Renal cortex interstitium (tissue), 11 donors: Measurements from ENCODE around the gene PPM1H. TPM values are rescaled to one million over a fixed set of nuclear protein-coding genes. Genes with fewer than 3 reads are reported as not detected.

Source experiments
- DNase-seq, 11 donors: peaks; one replicate each; pipeline ENCODE4 v3.0.0-alpha.2; 2013; ENCODE audit warnings: low read depth in 9 of 11, low spot score in 4 of 11; ENCODE audit errors: extremely low read depth in 1 of 11
- polyA plus RNA-seq, 3 donors: library from polyadenylated mRNA; unstranded; fragments of 120-200 nt; gene quantifications; one replicate each; pipeline ENCODE4 v1.2.1, GENCODE V29; 2013; ENCODE audit not compliant: insufficient read length in 3 of 3

Gene PPM1H
- polyA plus RNA-seq, 3 donors, result 26.9 to 30.2 (median 27.1) TPM

DNA sequence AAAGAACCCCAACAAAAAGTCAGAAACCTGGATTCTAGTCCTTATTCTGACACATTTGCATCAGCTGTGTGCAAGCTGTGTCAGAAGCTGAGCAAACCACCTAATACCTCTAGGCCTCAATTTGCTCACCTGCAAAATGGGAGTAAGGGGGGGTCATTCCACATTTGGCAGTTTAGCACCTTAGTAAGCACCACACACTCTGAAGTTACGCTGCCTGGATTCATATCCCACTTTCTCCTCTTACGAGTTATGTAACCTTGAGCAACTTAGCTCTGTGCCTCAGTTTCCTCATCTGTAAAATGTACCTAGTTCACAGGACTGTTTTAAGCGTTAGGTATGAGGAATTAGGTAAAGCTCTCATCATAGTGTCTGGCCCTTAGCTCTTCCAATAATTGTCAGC lies 218.9 kb downstream of the PPM1H start:
- DNase-seq, result no peak

DNA sequence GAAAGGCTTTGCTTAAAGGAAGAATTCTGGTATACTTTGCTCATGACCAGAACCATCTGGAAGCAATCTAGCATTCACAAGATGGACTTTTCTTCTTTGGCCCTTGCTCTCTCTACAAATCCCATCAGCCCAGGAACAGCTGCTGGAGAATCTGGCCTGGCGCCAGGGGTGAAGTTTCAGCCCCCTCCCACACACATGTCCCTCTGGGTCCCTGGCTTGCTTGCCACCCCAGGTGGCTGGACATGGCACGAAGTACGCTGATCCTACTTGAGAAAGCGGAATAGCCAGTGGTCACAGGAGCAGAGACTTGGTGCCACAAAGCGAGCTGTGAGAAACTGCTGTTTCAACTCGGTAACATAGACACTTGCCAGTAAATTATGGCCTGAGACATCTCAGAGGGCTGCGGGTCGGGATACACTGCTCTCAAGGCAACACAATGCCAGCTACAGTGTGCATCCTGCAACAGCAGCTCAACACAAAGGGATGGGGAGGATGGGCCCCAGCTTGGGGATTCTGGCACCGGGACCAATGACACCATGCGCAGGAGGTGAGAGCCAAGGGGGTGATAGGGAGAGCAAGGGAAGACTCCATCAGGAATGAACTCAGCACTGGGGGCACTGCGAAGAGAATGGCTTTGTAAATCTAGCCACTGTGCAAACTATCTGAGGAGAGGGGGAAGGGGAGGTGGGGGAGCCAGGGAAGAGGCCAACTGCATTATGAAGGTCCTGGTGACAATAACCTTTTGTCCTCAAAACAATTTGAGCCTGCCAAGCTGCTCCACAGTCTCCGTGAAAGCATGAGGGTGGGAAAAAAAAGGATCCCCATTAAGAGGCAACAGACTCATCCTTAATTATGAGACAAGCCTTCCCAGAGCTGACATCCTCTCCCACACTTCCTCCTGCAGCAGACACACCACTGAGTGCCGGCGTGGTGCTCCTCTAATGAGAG lies 219.9 kb downstream of the PPM1H start:
- DNase-seq, result peak in 6 of 11 donors; percentile 39 to 67 (median 56)

DNA sequence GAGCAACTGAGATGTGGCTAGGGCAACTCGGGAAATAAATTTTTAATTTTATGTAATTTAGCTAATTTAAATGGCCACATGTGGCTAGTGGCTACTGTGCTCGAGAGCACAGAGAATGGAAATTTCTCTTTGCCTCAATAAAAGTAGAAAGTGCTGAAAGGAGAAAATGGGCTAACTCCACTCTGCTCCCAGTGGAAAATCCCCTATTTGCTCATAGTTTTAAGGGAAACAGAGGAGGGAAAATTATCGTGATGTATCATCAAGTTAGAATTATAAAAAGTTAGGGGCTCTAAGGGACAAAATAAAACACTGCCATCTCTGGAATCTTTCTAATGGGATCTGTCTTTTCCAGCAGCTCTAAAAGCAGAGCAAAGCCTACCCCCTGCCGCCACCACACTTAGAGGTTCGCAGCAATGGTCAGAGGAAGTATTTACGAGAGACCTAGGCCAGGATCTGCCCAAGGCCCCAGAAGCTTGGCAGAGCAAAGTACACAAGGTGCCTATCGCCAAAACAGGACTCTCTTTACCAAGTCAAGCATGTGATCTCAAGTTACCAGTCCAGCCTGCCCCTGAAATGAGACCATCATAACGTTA lies 220.7 kb downstream of the PPM1H start:
- no peak for DNase-seq

DNA sequence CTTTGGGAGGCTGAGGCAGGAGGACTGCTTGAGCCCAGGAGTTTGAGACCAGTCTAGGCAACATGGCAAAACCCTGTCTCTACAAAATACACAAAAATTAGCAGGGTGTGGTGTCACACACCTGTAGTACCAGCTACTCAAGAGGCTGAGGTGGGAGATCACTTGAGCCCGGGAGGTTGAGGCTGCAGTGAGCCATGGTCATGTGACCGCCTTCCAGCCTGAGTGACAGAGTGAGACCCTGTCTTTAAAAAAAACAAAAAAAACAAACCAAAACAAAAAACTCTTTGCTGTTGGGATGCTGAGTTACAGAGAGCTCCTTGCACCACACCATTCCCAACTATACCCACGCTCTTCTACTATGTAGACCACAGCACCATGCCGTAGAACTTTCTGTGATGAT lies 221.2 kb downstream of the PPM1H start:
- DNase-seq, result no peak

DNA sequence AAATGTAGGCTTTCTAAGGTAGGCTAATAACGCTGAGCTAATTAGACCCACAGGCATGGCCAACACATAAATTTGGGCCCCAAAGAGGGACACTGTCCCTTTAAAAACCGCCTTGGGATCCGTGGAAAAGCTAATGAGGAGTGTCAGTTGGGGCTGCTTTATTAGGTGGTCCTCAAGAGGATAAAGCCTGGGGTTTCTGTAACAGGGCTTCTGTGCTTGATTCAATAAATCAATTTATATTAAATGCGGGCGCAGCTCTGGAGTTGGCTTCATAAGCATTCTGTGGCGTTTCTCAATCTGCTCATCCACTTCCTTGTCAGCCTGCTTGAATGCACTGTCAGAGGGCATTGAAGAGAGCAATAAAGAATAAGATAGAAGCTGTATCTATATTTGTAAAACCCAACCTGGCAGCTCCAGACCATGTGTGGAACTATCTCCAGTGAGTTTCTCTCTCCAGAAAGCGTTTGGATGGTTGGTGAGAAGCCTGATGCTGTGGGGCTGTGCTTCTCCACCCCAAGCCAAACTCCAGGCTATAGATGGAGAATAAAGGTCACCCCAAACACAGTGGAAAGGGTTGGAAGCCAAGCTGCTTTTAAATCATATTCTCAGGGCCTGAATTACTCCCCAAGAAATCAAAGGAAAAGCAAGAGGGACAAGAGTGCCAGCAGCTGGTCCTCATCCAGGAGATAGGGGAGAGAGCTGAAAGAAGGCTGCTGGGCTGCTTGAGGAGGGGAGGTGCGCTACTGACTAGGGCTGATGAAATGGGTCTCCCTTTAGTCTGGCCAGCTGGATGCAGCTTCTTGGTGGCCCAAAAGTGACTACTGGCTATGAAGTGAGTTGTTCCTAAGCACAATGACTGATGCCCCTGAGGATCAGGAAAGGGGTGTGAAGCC lies 222.0 kb downstream of the PPM1H start:
- no peak for DNase-seq

DNA sequence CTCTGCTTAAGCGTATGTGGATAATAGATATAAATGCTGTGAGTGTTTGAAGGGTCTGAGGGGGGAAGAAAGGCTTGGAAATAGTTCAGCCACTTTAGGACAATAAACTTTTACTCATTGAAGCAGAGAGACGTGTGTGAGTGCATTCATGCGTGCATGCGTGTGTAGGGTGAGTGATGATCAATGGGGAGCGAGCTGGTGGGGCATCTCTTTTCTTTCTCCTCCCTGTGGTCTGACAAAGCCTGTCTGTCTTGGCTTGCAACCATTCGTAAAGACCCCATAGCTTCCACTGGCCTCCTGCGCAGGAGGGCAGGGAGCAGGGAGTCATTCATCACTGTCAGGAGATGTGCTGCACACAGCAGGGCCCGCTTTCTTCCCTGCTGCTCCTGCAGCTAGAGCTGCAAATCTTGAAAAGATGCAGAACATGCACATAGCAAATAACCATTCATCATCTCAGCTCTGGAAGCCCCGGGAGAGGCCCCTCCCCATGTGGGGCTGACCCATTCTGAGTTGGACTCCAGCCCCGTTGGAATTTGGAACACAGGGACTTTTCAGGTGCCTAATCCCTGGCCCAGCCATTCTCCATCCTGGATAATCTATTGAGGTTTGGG lies 223.2 kb downstream of the PPM1H start:
- DNase-seq, result no peak

DNA sequence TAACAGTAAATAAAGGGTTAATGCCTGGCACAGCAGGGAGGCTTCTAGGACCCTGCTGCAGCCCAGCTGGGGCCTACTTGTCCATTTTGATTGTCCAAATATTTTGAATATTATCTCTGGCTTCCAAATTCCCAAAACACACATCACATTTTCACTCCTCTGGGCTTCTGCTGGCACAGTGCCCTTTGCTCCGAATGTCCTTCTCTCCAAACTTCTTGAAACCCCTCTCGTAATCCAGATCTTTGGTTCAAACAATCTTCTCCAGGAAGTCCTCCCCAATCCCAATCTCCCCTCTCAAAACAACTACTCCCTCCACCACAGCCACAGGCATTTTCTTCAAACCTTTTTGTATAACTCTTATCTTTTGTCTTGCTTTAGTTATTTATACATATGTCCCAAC lies 225.6 kb downstream of the PPM1H start:
- no peak for DNase-seq

DNA sequence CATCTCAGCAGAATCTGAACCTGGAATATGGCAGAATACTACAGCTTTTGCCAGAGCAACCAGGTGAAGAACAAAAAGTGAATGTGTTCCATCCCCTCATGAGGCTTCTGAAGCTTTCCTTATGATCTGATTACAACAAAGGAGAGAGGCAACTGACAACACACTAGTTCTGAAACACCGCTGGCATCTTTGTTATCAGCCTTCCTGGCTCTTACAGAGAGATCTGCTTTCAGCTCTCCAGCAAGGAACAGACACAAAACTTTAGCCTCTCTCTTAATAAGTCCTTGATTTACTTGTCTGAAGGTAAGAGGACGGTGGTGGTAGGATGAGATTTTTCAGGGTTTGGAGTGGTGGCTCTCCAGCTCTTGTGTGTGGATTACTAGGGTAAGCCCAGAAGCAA lies 227.0 kb downstream of the PPM1H start:
- no peak for DNase-seq

DNA sequence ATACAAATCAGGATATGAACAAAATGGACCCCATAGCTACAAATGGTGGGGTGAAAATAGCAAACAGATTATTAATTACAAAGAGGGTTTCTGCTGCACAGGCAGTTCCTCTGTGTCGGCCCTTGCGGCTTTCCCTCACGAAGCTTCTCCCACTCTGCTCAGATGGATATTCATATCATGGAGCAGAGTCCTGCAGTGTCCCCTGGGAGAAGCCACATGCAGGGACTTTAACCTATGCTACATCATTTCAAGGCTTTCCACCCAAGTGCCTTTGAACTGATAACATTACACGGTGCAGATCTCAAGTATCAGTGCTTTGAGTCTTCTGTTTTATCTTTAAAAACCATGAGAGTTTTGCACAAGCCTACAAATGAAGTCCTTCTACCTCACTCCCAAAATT lies 229.1 kb downstream of the PPM1H start:
- DNase-seq, result no peak

DNA sequence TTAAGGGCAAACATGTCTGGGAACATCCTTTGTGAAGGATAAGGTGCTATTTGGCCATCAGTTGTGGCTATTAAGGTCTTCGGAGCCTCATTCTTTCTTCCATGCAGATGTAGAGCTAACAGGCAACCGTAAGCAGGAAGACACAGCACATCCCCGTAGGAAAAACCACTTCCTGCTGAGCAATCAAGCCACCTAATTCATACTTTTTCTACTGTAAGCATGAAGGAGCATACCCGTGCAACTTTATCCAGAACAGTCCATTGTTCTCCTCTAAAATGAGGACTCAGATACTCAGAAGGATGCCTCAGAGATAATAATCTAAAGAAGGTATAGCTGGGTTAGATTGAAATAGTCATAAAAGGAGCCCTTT lies 232.0 kb downstream of the PPM1H start:
- DNase-seq, result no peak

DNA sequence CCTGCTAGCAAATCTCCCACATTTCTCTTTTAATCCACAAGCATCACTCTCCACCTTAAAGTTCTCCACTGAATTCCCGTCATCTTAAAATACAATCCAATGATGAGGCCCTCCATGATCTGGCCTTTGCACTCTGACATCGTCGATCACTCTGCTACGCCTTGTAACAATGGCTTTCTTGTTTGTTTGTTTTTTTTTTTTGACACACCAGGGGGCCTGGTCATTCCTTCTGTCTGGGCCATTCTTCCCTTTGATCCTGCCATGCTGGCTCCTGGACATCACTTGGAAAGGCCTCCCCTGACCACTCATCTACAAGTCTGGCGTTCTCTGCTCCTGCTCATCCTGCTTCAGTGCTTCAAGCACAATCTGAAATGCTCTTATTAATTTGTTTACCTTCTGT lies 233.5 kb downstream of the PPM1H start:
- no peak for DNase-seq

DNA sequence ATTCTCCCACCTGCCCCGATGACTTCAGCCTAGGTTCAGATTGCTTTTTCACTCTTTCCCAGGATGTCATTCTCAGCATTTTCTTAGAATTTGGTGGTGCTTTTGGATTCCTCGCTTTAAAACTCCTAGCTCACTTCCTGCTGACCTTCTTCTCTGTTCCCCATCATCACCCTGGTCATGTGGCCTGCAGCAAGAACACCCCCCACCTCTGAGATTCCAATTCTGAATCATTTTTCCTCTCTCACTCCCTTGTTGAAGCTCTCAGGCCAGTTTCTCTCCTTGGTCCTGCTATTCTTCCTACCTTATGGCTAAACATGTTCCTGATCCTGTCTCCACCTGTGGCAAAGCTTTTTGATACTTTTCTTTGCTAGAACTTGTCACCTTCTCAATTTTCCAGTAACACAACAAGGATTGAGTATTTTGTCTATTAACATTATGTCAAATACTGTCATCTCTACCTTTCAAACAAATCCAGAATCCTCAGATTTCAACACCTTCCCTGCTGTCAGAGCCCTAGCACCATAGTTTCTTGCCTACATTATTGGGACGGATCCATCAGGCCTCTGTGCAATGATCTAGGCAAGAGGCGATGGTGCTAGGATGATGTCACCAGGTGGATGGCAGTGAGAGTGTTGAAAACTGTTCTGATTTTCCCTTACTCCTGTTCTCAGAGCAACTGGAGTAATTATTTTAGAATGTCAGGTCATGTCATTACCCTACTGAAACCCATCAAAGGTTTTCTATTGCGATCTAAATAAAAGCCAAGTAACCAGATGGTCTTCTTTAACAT lies 234.7 kb downstream of the PPM1H start:
- DNase-seq, result no peak

DNA sequence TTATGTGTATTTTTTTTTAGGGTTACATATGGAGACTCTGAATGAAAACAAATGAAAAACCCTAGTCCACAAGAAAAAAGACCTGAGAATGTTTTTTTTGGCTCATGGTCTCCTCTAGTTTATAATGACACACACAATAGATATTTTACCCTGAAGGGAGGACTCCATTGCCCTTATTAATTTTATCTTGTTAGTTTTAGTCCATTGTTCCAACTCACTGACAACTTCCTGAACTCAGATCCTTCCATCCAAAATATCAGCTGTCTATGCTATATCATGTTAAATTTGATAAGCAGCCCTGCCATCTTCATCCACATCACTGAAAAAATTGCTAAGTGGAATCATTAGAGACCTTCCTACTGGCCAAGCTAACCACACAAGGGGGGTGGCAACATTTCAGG lies 236.2 kb downstream of the PPM1H start:
- no peak for DNase-seq

DNA sequence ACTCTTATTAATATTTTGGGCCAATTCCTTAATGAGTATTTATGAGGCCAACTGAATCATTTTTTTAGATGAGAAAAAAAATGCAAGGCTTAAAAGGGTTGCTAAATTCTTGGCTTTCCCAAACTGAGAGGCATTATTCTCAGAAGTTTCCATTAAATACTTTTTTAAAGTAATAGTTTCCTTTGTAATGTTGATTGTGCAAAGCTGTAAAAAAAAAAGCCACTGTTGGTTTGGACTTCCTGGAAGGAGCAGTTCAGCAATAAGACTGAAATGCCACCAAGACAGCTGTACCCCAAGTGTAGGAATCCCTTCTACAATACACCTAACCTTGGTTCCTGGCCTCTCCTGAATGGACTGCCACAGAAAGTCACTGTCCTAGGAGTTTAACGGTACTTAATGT lies 237.1 kb downstream of the PPM1H start:
- DNase-seq, result no peak

DNA sequence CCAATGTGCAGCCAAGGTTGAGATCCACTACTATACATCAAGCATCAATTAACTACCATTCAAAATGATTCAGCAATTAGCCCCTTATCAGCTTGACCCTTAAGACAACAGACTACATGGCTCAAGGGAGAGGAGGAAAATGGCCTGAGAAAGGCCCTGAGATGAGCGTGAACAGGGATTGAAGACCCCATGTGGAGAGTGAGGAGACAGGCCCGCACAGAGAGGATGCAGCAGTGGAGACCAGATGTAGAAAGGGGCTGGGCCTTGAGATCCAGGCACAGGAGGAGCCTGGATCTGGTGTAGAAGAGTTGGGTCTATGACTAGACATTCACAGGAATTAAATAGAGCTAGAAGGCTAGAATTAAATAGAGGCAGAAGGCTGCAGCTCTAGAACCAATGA lies 239.3 kb downstream of the PPM1H start:
- no peak for DNase-seq

DNA sequence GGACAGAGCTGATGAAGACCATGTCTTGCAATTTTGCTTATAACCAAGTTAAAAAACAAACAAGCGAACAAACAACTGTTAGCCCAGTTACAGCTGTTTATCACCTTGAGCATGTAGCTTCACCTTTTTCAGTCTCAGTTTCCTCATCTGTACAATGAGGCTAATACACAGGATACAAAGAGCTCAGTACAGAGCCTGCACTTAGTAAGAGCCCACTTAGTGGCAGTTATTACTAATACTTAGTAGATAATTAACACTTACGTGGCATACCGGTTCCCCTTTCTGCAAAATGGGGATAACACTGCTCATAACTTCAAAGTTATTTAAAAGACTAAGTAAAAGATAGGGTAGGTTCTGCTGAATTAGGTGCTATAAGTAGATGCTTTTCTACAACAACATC lies 240.3 kb downstream of the PPM1H start:
- DNase-seq, result no peak

DNA sequence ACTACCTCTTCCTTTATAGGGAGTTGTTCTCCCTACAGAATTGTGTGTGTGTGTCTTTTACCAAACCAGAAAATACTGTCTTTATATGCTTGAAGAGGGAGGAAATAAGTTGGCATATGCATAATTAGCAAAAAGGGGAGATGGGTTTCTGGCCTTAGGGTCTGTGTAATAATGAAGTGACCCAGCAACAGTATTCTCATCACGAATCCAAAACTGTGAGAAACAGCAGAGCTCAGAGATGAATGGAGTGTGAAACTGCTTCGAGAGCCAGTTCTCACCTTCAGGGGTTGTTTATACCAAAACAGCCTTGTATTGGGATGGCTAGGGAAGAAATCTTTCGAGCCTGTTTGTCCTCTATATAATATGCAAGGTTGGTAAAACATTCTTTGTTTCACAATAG lies 240.8 kb downstream of the PPM1H start:
- DNase-seq, result no peak

DNA sequence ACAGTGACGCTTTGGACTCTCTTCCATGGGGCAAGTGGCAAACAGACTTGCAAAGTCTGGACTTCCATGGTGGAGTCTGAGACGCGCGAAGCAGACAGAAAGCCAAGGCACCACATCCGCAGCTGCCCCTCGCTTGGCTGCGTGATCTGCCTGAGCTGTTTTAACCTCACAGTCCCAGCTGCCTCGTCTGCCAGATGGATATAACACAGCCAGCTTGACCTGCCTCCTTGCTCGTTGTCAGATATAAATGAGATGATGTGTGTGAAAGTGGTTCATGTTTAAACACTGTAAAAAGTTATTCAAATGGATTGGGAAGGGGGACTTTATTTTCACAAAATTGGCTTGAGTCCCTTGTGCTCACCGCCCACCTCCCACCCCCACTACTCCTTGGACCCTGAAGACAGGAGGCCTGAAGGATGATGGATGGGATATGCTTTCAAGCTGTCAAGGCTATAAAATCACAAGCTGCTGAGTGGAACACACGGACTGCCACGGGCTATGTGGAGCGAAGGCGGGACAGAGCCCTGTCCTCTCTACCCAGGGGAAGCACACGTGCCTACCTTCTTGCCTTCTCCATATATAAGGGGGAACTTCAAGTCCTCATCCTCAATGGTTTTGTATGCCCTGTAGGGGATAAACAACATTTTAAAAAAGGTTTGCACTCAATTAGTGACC lies 241.4 kb downstream of the PPM1H start:
- no peak for DNase-seq
